Activated CD4-positive, alpha-beta T cell treated with anti-CD3 and anti-CD28 coated beads for 1 hour (primary cell): ENCODE results near the gene NADSYN1.

Source experiments
- DNase-seq: peaks from one replicate; pipeline ENCODE4 v3.0.0-alpha.2; 2020

NADSYN1 gene

GRCh38 chr11:71452199-71453036 is 585 bp upstream of the NADSYN1 start:
- DNase-seq, result peak; percentile 31

- DNase-seq, result no peak
These were observed 908 bp downstream of the NADSYN1 start for GRCh38 chr11:71453918-71454304.

- DNase-seq, result no peak
These were observed 1.6 kb downstream of the NADSYN1 start for GRCh38 chr11:71454470-71455113.

- no peak for DNase-seq
These were observed 3.3 kb downstream of the NADSYN1 start for GRCh38 chr11:71456294-71456693.

- no peak for DNase-seq
These were observed 3.8 kb downstream of the NADSYN1 start for GRCh38 chr11:71456831-71457230.

GRCh38 chr11:71458146-71459070 is 5.4 kb downstream of the NADSYN1 start:
- DNase-seq, result no peak

- no peak for DNase-seq
These were observed 6.2 kb downstream of the NADSYN1 start for GRCh38 chr11:71459076-71459766.

- DNase-seq, result no peak
These were observed 6.8 kb downstream of the NADSYN1 start for GRCh38 chr11:71459767-71460320.

GRCh38 chr11:71461696-71462095 is 8.7 kb downstream of the NADSYN1 start:
- no peak for DNase-seq

- no peak for DNase-seq
These were observed 9.7 kb downstream of the NADSYN1 start for GRCh38 chr11:71462726-71463125.

GRCh38 chr11:71463331-71464211 is 10.6 kb downstream of the NADSYN1 start:
- no peak for DNase-seq

GRCh38 chr11:71465054-71465453 is 12.1 kb downstream of the NADSYN1 start:
- no peak for DNase-seq

GRCh38 chr11:71466358-71466757 is 13.4 kb downstream of the NADSYN1 start:
- no peak for DNase-seq

GRCh38 chr11:71467164-71467563 is 14.2 kb downstream of the NADSYN1 start:
- no peak for DNase-seq

- DNase-seq, result no peak
These were observed 17.9 kb downstream of the NADSYN1 start for GRCh38 chr11:71470946-71471345.

- no peak for DNase-seq
These were observed 19.4 kb downstream of the NADSYN1 start for GRCh38 chr11:71472357-71472885.

- DNase-seq, result no peak
These were observed 20.2 kb downstream of the NADSYN1 start for GRCh38 chr11:71472941-71473792.

GRCh38 chr11:71473793-71474080 is 20.7 kb downstream of the NADSYN1 start:
- DNase-seq, result no peak

- no peak for DNase-seq
These were observed 21.3 kb downstream of the NADSYN1 start for GRCh38 chr11:71474141-71474770.
